ENCODE measurements around the gene SLC7A6.

The SLC7A6 gene
- total RNA-seq: 7.4 to 38.1 (median 25.6) reads per million in 17 experiments

GRCh38 chr16:68264128-68265077 lies at the start of gene SLC7A6:
Gene SLC7A6 (plus strand): TSS chr16:68264526. CDS start chr16:68274727, 10,201 bp downstream.
- DNase-seq: peak; percentile 85 to 93 (median 89)

- DNase-seq: no peak
Measured at GRCh38 chr16:68214726-68215125, 49.6 kb upstream of the SLC7A6 start.

GRCh38 chr16:68215302-68215701 lies 49.0 kb upstream of the SLC7A6 start:
- DNase-seq: no peak

GRCh38 chr16:68216240-68216639 lies 48.1 kb upstream of the SLC7A6 start:
- no peak for DNase-seq

- peak in 3 of 4 experiments; percentile 31 to 56 (median 54) for DNase-seq
Measured at GRCh38 chr16:68217506-68217905, 46.8 kb upstream of the SLC7A6 start.

GRCh38 chr16:68219725-68220351 lies 44.5 kb upstream of the SLC7A6 start:
- no peak for DNase-seq

- no peak for DNase-seq
Measured at GRCh38 chr16:68223072-68223471, 41.3 kb upstream of the SLC7A6 start.

- DNase-seq: no peak
Measured at GRCh38 chr16:68226116-68226515, 38.2 kb upstream of the SLC7A6 start.

- DNase-seq: no peak
Measured at GRCh38 chr16:68227183-68227793, 37.0 kb upstream of the SLC7A6 start.

- DNase-seq: peak in 3 of 4 experiments; percentile 42 to 52 (median 45)
Measured at GRCh38 chr16:68227850-68228553, 36.3 kb upstream of the SLC7A6 start.

GRCh38 chr16:68228652-68229051 lies 35.7 kb upstream of the SLC7A6 start:
- no peak for DNase-seq

GRCh38 chr16:68229431-68230175 lies 34.7 kb upstream of the SLC7A6 start:
- DNase-seq: peak; percentile 51 to 68 (median 62)

- no peak for DNase-seq
Measured at GRCh38 chr16:68230176-68230571, 34.2 kb upstream of the SLC7A6 start.

- DNase-seq: no peak
Measured at GRCh38 chr16:68230956-68231355, 33.4 kb upstream of the SLC7A6 start.

GRCh38 chr16:68231384-68232136 lies 32.8 kb upstream of the SLC7A6 start:
- no peak for DNase-seq

- DNase-seq: no peak
Measured at GRCh38 chr16:68232335-68232734, 32.0 kb upstream of the SLC7A6 start.

GRCh38 chr16:68233085-68233834 lies 31.1 kb upstream of the SLC7A6 start:
- no peak for DNase-seq

GRCh38 chr16:68233835-68234187 lies 30.5 kb upstream of the SLC7A6 start:
- DNase-seq: peak in 1 of 4 experiments; percentile 33

- peak in 2 of 4 experiments; percentile 26 to 31 for DNase-seq
Measured at GRCh38 chr16:68234188-68235107, 29.9 kb upstream of the SLC7A6 start.
